GM21423 (cell line): ENCODE results near the gene STAC2.

Experiments
- ATAC-seq: cut with Tn5 transposase; IDR thresholded peaks from one replicate; pipeline ENCODE4 v1.9.1; 2021; ENCODE audit warnings: mild to moderate bottlenecking, moderate library complexity; ENCODE audit not compliant: unreplicated experiment

STAC2 gene

DNA sequence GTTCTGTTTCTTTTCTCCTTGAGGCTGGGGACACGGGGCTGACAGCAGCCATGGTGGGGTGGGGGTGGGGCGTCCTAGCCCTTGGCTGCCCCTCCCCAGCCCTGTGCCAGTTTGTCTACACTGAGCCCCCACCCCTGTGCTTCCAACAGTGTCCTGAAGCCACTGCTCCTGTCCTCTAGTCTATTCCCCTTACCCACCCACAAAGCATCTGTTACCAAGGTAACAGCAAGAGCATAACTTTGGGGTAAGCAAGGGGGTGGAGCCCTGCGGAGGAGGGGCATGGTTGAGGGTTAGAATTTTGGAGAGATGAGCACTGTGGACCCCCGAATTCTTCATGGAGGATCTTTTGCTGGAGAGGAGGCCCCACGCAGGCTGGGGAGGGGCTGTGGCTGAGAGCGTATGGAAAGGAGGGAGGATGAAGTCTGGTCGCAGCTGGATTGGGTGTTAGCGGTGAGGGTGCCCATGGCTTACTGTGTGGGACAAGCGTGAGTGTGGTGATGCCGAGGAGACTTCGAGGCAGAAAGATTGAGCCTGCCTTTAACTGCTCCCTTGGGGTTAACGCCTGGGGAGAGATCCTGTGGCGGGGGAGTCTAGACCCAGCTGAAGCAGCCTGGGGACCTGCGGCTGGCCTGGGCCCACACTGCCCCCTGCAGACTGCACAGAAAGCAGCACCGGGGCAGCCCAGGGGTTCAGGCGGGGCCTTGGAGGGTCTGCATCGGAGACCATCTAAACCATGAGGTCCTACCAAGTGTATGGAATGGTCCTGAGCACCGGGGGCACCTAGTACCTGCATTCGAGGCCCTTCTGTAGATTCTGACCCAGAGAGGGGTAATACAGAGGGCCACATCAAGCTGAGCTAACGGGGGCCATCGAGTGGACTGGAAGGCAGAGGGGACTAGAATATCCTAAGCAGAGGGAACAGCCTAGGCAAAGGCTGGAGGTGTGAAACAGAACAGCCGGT is 6.1 kb upstream of the STAC2 start:
- no peak for ATAC-seq

DNA sequence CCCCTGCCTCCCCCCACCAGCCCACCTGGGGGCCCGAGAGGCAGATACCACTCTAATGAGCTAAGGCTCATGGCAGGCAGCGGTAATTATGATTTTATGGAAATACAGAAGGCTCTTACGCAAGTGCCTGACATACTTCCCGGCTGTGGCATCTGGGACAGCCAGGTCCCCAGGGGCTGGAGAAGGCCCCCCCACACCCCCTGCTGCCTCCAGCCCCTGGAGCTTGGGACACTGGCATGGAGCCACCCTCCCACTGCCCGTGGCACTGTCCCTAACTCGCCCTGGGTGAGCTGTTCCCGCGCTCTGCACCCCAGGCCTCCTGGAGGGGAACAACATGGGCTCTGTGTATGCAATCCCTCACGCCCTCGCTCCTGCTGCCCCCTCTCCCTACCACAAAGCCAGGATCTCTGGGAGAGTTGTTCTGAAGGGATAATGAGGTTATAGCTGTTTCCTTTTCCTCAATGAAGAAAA is 5.4 kb upstream of the STAC2 start:
- ATAC-seq, result no peak

DNA sequence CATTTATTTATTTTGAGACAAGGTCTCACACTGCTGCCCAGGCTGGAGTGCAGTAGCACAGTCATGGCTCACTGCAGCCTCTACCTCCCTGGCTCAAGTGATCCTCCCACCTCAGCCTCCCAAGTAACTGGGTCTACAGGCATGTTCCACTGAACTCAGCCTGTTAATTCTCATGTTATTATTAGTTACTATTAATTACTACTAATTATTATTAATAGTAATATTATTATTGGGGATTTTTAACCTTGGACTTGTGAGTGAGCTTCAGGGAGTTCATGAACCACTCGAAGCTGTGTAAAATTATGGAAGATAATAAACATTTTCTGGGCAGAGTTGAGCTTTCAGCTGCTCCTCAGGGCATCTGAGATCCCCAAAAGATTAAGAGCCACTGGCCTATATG is 4.6 kb upstream of the STAC2 start:
- no peak for ATAC-seq

GRCh38 chr17:39229274-39229913 is 3.6 kb upstream of the STAC2 start:
- ATAC-seq, result no peak

- ATAC-seq, result no peak
These were observed 1.7 kb upstream of the STAC2 start for GRCh38 chr17:39227364-39227919.

DNA sequence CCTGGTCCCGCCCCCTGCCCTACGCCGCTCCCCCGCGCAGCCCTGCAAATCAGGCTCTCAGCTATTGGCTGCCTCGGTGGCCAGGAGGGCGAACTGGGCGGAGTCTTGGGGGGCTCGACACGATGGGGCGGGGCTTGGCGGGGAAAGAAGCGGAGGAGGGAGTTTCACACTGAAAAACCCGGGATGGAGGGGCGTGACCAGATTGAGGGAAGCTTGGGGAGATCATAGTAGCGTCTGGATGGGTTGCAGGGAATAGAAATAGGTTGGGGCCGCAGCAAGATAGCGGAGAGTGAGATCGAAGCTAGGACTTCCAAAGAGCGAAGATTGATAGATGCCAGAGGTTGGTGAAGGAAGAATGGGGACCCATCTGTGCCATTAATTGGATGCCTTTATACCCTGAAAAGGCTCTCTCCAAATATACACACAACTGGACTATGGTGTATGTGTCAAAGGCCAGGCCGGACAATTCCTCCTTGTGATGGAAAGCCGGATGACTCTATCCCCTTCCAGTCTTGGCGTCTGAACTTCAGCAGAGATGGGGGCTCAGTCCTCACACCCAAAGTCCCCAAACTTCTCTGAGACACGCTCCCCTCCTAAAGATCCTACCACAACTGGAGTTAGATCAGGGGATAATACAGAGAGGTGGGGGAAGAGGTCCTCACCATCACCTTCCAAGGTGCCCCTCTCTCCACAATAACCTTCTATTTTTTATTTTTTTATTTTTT is 376 bp upstream of the STAC2 start:
- no peak for ATAC-seq

- no peak for ATAC-seq
These were observed 902 bp downstream of the STAC2 start for GRCh38 chr17:39224778-39225307.

DNA sequence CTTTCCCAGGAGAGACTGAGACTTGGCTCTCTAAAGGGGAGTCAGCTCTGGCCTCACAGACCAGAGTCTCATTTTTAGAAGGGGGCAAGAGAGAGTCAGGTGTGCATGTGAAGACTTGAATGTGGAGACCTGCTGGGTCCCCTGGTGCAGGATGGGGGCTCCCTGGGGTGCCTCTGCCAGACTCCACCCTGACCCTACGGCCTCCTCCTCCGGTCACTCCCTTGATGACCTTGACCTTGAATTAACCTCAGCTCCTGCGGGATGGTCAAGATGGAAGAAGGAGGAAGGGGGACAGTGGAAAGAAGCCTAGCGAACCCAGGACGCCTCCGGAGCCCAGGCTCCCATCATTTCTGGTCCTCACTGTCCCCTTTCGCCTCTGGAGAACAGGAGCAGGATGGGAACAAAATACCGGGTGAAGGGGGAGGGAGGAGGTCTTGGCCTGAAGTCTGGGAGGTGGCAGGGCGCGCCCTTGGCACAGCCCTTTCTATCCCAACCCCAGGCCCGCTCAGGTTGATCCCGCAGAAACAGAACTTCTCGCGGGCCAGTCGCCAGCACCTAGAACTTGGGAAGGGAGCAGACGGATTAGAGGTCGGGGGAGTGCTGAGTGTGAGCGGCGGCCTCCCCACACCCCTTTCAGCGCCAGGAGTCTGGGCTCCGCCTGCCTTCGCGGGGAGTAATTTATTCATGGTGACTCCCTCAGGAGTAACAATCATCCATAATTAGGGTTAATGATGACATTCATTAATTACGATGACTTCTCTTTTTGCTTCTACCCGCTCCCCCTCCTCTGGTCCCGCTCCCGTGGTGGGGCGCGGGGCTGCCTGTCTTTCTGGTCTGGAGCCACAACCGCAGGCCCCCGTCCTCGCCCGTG is 1.6 kb downstream of the STAC2 start:
- ATAC-seq, result no peak

DNA sequence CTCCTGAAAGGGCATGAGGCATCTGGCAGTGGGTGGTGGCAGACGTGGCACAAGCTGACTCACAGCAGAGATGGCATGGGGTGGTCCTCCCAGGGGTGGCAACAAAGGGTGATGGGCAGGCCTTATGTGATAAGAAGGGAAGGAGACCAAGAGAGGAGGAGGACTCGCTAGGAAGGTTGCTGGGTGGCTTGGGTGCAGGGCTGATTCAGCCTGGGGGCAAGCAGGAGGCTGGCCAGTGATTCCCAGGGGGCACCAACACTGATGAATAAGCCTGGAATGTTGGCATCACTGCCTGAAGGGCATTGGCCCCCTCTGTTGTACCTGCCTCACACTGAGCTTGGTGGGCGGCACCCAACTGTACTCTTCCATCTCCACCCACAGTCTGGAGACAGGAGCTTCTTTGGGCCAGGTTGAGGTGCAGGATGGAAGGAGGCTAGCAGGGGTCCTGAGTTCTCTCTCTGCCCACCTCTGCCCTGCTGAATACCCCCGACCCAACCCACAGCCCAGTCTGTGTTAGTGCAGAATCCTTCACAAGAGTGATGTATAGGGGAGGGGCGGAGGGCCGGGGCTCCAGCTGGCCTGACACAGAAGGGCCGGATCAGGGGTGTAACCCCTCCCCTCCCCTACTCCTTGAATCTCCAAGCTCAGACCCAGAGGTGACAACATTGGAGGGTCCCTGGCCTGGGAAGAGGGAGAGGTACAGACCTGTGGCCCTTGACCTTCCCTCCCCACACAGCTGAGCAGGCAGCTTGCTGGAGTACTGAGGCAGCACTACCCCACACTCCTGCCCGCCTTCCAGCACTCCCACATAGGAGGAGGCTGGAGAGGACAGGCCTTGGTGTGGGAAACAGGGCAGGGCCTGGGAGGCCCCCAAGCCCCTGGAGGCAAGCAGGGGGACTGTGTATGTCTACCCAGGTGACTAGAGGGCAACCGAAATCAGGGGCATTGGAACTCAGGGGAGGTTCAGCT is 2.6 kb downstream of the STAC2 start:
- no peak for ATAC-seq

DNA sequence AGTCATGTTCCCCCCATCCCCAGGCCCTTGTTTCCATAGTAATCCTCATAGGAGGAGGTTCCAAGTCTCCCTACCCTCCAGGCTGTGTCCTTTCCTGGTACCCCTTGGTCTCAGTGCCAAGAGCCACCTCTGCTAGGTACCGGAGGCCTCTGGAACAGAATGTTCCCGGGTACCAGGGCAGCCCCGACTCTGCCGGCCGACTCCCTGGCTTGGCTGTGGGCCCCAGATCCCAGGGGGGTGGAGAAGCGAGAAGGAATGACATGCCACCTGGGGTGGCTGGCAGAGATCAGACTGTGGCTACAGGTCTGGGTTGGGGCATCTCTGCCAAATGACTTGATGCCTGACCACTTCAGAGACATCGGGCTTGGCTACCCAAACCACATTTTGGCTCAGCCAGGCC is 3.6 kb downstream of the STAC2 start:
- ATAC-seq, result no peak

GRCh38 chr17:39221572-39221971 is 4.2 kb downstream of the STAC2 start:
- ATAC-seq, result no peak

DNA sequence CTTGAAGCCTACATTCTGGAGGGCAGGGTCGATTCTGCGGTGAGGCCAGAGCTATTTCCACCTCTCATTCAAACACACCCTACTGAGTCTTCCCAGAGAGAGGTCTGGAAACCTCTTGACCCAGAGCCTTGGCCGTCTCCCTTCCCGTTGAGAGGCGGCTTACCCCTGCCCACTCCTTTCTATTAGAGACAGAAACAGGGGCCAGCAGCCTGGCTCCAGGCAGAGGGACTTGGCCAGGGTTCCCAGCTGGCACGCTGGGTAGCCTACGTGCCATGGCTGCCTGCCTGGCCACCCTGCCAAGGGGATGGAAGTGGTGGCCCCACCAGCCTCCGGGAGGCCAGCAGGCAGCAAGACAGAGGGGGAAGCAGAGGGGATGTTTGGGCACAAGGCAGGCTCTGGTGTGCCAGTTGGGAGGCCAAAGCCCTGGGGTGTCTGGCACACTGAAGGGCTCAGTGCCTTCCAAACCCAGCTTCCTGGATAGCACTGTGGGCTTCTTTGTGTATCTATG is 6.0 kb downstream of the STAC2 start:
- no peak for ATAC-seq

GRCh38 chr17:39218906-39219305 is 6.8 kb downstream of the STAC2 start:
- ATAC-seq, result no peak

DNA sequence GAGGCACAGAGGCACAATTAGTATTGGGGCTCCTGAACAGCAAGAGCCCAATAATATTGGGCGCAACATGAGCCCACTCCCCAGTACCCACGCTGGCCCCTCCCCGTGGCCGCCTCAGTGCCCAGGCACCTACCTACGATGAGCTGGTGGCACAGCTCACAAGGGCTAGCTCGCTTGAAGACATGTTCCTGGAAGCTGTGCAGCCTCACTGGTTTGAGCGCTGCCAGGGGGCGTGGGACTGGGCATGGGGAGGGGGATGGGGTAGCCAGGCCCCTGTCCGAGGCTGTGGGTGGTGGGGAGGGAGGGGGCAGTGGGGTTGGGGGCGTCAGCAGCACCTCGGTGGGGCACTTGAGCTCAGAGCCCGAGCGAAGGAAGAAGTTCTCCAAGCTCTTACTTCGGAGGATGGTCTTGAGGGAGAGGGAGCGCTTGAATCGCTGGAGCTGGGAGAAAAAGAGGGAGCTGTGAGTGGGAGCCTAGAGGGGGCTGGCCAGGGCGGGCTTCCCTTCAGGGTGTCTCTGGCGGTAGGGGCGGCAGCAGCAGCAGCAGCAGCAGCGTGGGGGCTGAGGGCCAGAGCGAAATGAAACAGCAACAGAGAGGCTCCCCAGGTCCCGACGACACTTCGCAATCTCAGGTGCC is 7.9 kb downstream of the STAC2 start:
- ATAC-seq, result no peak

DNA sequence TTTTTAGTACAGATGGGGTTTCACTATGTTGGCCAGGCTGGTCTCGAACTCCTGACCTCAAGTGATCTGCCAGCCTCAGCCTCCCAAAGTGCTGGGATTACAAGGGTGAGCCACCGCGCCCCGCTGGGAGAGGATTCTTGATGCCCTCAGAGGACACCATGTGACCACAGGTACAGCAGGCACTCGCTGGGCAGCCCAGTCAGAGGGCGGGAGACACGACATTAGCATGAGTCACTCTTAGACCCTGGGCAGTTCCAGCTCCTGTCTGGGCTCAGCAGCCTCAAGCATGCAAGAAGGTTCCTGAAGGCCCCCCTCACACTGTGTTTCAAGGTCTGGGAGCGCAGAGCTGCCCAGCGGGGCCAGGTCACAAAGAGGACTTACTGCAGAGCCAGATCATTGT is 11.9 kb downstream of the STAC2 start:
- no peak for ATAC-seq

DNA sequence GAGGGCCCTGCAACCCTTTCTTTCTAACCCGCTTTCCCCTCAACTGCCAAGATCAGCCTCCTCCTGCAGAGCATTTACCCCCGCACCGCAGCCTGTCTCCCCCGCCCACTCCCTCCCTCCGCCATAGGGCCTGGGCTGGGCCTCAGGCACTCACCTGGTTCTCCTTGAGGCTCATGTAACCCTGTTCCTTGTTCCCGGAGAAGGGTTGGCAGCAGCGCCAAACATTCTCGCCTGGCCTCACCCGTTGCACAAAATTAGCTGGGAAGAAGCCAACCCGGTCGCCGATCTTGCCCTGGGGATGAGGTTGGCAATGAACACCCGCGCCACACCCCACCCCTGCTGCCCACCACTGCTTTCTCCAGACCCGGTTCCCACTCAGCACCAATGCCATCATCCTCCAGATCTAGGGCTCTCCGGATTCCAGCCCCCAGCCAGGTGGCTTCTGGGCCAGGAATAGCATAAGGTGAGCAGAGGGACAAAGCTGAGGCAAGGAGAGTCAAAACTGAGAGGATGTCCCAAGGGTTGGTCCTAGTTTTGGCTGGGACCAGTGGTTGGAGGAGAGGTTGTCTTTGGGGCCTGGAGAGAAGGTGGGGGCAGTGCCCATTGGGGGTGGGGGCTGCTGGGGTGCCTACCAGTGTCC is 12.8 kb downstream of the STAC2 start:
- ATAC-seq, result no peak

- ATAC-seq, result no peak
These were observed 13.4 kb downstream of the STAC2 start for GRCh38 chr17:39212195-39212810.
